ENCODE data around the gene GJA4. TPM values are rescaled to one million over a fixed set of nuclear protein-coding genes. Genes with fewer than 3 reads are reported as not detected.

Gene GJA4
- total RNA-seq, 1 experiment from 2014 or later: not detected

DNA sequence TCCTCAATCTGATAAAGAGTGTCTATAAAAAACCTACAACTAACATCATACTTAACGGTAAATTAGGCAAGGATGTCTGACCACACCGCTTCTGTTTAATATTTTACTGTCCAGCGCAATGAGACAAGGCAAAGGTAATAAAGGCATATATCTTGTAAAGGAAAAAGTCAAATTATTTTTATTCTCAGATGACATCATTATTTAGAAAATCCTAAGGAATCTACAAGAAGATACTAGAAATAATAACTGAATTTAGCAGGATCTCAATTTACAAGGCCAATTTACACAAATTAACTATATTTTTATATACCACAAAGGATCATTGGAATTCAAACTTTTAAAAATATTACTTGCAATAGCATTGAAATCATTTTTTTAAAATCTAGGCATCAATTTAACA, 29.4 kb downstream of the GJA4 start:
- Histone ChIP-seq H3K4me1 (ENCODE audit: control insufficient read depth in 1 of 2, insufficient read depth in 2 of 2, low read length in 2 of 2) (no peaks in the 10 kb centered on the region), H3K4me2 (ENCODE audit: low read length) (no peak overlapping the region), H3K79me2 (ENCODE audit: insufficient read depth, low read length) (no peaks in the 10 kb centered on the region), H3K27ac (ENCODE audit: low read depth, low read length) (no peak overlapping the region), H3K9me2 (ENCODE audit: insufficient read depth) (no peaks in the 10 kb centered on the region), H4K20me1 (ENCODE audit: insufficient read depth) (no peaks in the 10 kb centered on the region), H3K36me3 (ENCODE audit: control insufficient read depth in 1 of 2, insufficient read depth in 2 of 2, low read length in 2 of 2) (no peaks in the 10 kb centered on the region), H3K9me3 (ENCODE audit: control insufficient read depth in 1 of 2, insufficient read depth in 1 of 2, low read depth in 1 of 2, low read length in 2 of 2) (no peaks in the 10 kb centered on the region), H3K27me3 (ENCODE audit: insufficient read depth, low read length) (peaks cover 6% of the 10 kb centered on the region; the same call in 1 of the 2 replicates), H2AFZ (ENCODE audit: low read depth, low read length, poor library complexity, severe bottlenecking) (no peak overlapping the region), H3K9ac (ENCODE audit: low read length) (no peak overlapping the region), H3K4me3 (replicated peaks in 1 of 2; ENCODE audit: low read depth in 1 of 2, low read length in 2 of 2) (no peak overlapping the region)
- TF ChIP-seq, protein P1, sequence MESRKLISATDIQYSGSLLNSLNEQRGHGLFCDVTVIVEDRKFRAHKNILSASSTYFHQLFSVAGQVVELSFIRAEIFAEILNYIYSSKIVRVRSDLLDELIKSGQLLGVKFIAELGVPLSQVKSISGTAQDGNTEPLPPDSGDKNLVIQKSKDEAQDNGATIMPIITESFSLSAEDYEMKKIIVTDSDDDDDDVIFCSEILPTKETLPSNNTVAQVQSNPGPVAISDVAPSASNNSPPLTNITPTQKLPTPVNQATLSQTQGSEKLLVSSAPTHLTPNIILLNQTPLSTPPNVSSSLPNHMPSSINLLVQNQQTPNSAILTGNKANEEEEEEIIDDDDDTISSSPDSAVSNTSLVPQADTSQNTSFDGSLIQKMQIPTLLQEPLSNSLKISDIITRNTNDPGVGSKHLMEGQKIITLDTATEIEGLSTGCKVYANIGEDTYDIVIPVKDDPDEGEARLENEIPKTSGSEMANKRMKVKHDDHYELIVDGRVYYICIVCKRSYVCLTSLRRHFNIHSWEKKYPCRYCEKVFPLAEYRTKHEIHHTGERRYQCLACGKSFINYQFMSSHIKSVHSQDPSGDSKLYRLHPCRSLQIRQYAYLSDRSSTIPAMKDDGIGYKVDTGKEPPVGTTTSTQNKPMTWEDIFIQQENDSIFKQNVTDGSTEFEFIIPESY (IDR thresholded peaks at IDR 0.05; ENCODE audit: extremely low read depth, insufficient replicate concordance, low read length): no peak
- TF ChIP-seq FOSL1 (IDR thresholded peaks at IDR 0.05; ENCODE audit: low read depth): no peak
- no peak for TF ChIP-seq TCF7L2 (IDR thresholded peaks at IDR 0.05; ENCODE audit: borderline replicate concordance, extremely low read depth, insufficient read depth, insufficient read length)
- TF ChIP-seq CEBPB (IDR thresholded peaks at IDR 0.05; ENCODE audit: low read depth): no peak
- no peak for TF ChIP-seq EGR1 (IDR thresholded peaks at IDR 0.05; ENCODE audit: low read depth)
- TF ChIP-seq ELF1 (IDR thresholded peaks at IDR 0.05; ENCODE audit: borderline replicate concordance, low read depth): no peak
- no peak for TF ChIP-seq SP1 (IDR thresholded peaks at IDR 0.05; ENCODE audit: low read depth)
- no peak for TF ChIP-seq ZNF274 (IDR thresholded peaks at IDR 0.05; ENCODE audit: low read depth, low read length)
- no peak for TF ChIP-seq YY1 (IDR thresholded peaks at IDR 0.05; ENCODE audit: extremely low read depth, insufficient replicate concordance, low read depth, low read length)
- TF ChIP-seq CBX3 (IDR thresholded peaks at IDR 0.05; ENCODE audit: low read depth): no peak
- TF ChIP-seq SRF (IDR thresholded peaks at IDR 0.05; ENCODE audit: low read depth): no peak
- ChIA-PET RAD21 (ENCODE audit: low non-redundant PET in 1 of 2, low total read pairs in 2 of 2, uncharacterized antibody in 2 of 2, unreplicated experiment in 2 of 2) (no interaction called here), POLR2A (no interaction called here), CTCF (no interaction called here)
- ATAC-seq (no peak), DNase-seq (ENCODE audit: low read depth, low spot score) (no peak)
- BruUV-seq (replicated peaks): no TSS peak
- intact Hi-C loops (cut with micrococcal nuclease): no loop called here
